Ascending aorta (tissue), 2 donors: Measurements from ENCODE around the gene ZDHHC7. TPM values are rescaled to one million over a fixed set of nuclear protein-coding genes. Genes with fewer than 3 reads are reported as not detected.

ENCODE experiments used
- DNase-seq, 2 donors: peaks; one replicate each; pipeline ENCODE4 v3.0.0-alpha.2; 2019; ENCODE audit warnings: low spot score in 2 of 2
- H3K27ac ChIP-seq, 2 donors: fragments of 200-600 bp; sonication (generic); one replicate each; pipeline ENCODE4 v1.5.1; 2016 to 2017; ENCODE audit warnings: mild to moderate bottlenecking in 1 of 2
- H3K27me3 ChIP-seq: fragments of 200-600 bp; sonication (generic); one replicate; pipeline ENCODE4 v1.5.1; 2017
- H3K36me3 ChIP-seq, 2 donors: fragments of 200-600 bp; sonication (generic); one replicate each; pipeline ENCODE4 v1.5.1; 2016
- H3K4me1 ChIP-seq, 2 donors: fragments of 200-600 bp; sonication (generic); one replicate each; pipeline ENCODE4 v1.5.1; 2016 to 2017; ENCODE audit warnings: mild to moderate bottlenecking in 1 of 2
- H3K4me3 ChIP-seq, 2 donors: fragments of 200-600 bp; sonication (generic); one replicate each; pipeline ENCODE4 v1.5.1; 2016 to 2017; ENCODE audit warnings: mild to moderate bottlenecking in 1 of 2
- H3K9me3 ChIP-seq, 2 donors: fragments of 200-600 bp; sonication (generic); one replicate each; pipeline ENCODE4 v1.5.1; 2016
- CTCF ChIP-seq, 3 experiments: fragments of 200-600 bp in 2 of 3; fragments of 450-650 bp in 1 of 3; sonication (generic) in 2 of 3; IDR thresholded peaks; one replicate each; pipeline ENCODE4 v1.5.1; 2016 to 2019; ENCODE audit warnings: antibody characterized with exemption in 3 of 3, mild to moderate bottlenecking in 1 of 3, moderate library complexity in 1 of 3
- intact Hi-C: fragments of 100-400 bp; cut with DNase I; formaldehyde crosslinking; loops from one replicate; pipeline ENCODE4 v1.15.1; 2023
- total RNA-seq: library from RNA; depleted of rRNA; stranded (reverse); fragments of >200 nt; gene quantifications from one replicate; pipeline ENCODE4 v1.1.0, GENCODE V29; 2016

Gene ZDHHC7
- total RNA-seq, 1 donor from 2014 or later = 70.7 TPM

- H3K9me3 ChIP-seq = no peaks in the 10 kb centered on the region
- no peak for TF ChIP-seq CTCF (IDR thresholded peaks at IDR 0.05)
- H3K27ac ChIP-seq = no peak overlapping the region
- H3K4me3 ChIP-seq = no peak overlapping the region
- H3K4me1 ChIP-seq = peaks cover 0 to 6% of the 10 kb centered on the region in 2 donors
- no peaks in the 10 kb centered on the region for H3K36me3 ChIP-seq
- no peak for DNase-seq
- no peaks in the 10 kb centered on the region for H3K27me3 ChIP-seq
- intact Hi-C loops = no loop called here
Measured at GRCh38 chr16:84955427-84955826, 55.9 kb downstream of the ZDHHC7 start.

GRCh38 chr16:84953190-84953746 is 58.1 kb downstream of the ZDHHC7 start:
- Histone ChIP-seq H3K27me3 (no peaks in the 10 kb centered on the region), H3K4me1 (peaks cover 0 to 6% of the 10 kb centered on the region in 2 donors), H3K27ac (no peak overlapping the region), H3K4me3 (no peak overlapping the region), H3K36me3 (no peaks in the 10 kb centered on the region), H3K9me3 (no peaks in the 10 kb centered on the region)
- no peak for DNase-seq
- TF ChIP-seq CTCF (IDR thresholded peaks at IDR 0.05) = no peak
- intact Hi-C loops = loop anchor here (2.0 kb wide), 1 partner anchor 28 kb away; no protein-coding TSS in a partner anchor

GRCh38 chr16:84952335-84953189 is 58.8 kb downstream of the ZDHHC7 start:
- H3K9me3 ChIP-seq = no peaks in the 10 kb centered on the region
- H3K36me3 ChIP-seq = no peaks in the 10 kb centered on the region
- no peak overlapping the region for H3K4me3 ChIP-seq
- peaks cover 0 to 6% of the 10 kb centered on the region in 2 donors for H3K4me1 ChIP-seq
- DNase-seq = peak in 1 of 2 donors; percentile 88
- peak; percentile 83 to 87 (median 86) for TF ChIP-seq CTCF (IDR thresholded peaks at IDR 0.05)
- intact Hi-C loops = loop anchor here (1.0 to 2.0 kb wide), 3 partner anchors 18 to 198 kb away; no protein-coding TSS in a partner anchor
- no peaks in the 10 kb centered on the region for H3K27me3 ChIP-seq
- no peak overlapping the region for H3K27ac ChIP-seq

- no peak for DNase-seq
- Histone ChIP-seq H3K27ac (no peak overlapping the region), H3K9me3 (no peaks in the 10 kb centered on the region), H3K27me3 (no peaks in the 10 kb centered on the region), H3K4me3 (no peak overlapping the region), H3K36me3 (no peaks in the 10 kb centered on the region), H3K4me1 (peaks cover 0 to 6% of the 10 kb centered on the region in 2 donors)
- intact Hi-C loops = no loop called here
- no peak for TF ChIP-seq CTCF (IDR thresholded peaks at IDR 0.05)
Measured at GRCh38 chr16:84950906-84951305, 60.4 kb downstream of the ZDHHC7 start.

- intact Hi-C loops = no loop called here
- Histone ChIP-seq H3K4me3 (no peak overlapping the region), H3K27me3 (no peaks in the 10 kb centered on the region), H3K9me3 (no peaks in the 10 kb centered on the region), H3K27ac (no peak overlapping the region), H3K4me1 (peaks cover 0 to 6% of the 10 kb centered on the region in 2 donors), H3K36me3 (no peaks in the 10 kb centered on the region)
- no peak for DNase-seq
- TF ChIP-seq CTCF (IDR thresholded peaks at IDR 0.05) = no peak
Measured at GRCh38 chr16:84949772-84950436, 61.4 kb downstream of the ZDHHC7 start.
